Calu3 (cell line): Measurements from ENCODE around the gene SIX3. TPM values are rescaled to one million over a fixed set of nuclear protein-coding genes. Genes with fewer than 3 reads are reported as not detected.
A peak's percentile ranks its signal among the peaks of the same experiment; 100 is the strongest.

Experiments used
- BruUV-seq: library from RNA; stranded (reverse); fragments of 400-500 nt; replicated peaks from 2 replicates; lab custom pipeline; 2021; lab: Mats Ljungman, UMichigan
- CTCF ChIA-PET: fragments of 300-600 bp; sonication (Branson Sonifier 250); formaldehyde crosslinking; loops from one replicate; lab custom pipeline; 2022; ENCODE audit warnings: antibody characterized with exemption; lab: Charles Lee
- DNase-seq: peaks from one replicate; pipeline ENCODE4 v3.0.0; 2022
- H3K27ac Mint-ChIP-seq: one replicate; pipeline ENCODE4 v1.8.0; 2022; ENCODE audit warnings: mixed read lengths; ENCODE audit not compliant: unreplicated experiment
- H3K27me3 Mint-ChIP-seq: one replicate; pipeline ENCODE4 v1.8.0; 2022; ENCODE audit warnings: mixed read lengths; ENCODE audit not compliant: unreplicated experiment
- H3K36me3 Mint-ChIP-seq: one replicate; pipeline ENCODE4 v1.8.0; 2022; ENCODE audit warnings: mild to moderate bottlenecking, moderate library complexity, mixed read lengths; ENCODE audit not compliant: insufficient read depth, unreplicated experiment
- H3K4me1 Mint-ChIP-seq: one replicate; pipeline ENCODE4 v1.8.0; 2022; ENCODE audit warnings: mild to moderate bottlenecking, low read depth, mixed read lengths; ENCODE audit not compliant: unreplicated experiment
- H3K4me3 Mint-ChIP-seq: one replicate; pipeline ENCODE4 v1.8.0; 2022; ENCODE audit warnings: mild to moderate bottlenecking, low read depth, moderate library complexity, mixed read lengths; ENCODE audit not compliant: unreplicated experiment
- H3K9me3 Mint-ChIP-seq: one replicate; pipeline ENCODE4 v1.8.0; 2022; ENCODE audit warnings: low read depth, mixed read lengths; ENCODE audit not compliant: unreplicated experiment
- CTCF ChIP-seq: fragments of 200-600 bp; IDR thresholded peaks from one replicate; pipeline ENCODE4 v1.8.0; 2022; ENCODE audit warnings: antibody characterized with exemption; ENCODE audit not compliant: unreplicated experiment
- intact Hi-C: fragments of 100-400 bp; cut with micrococcal nuclease; formaldehyde crosslinking; loops from one replicate; pipeline ENCODE4 v1.10.0; 2022; ENCODE audit not compliant: unreplicated experiment
- total RNA-seq: library from RNA; stranded (reverse); gene quantifications from 2 replicates; pipeline ENCODE4 v1.2.3, GENCODE V29; 2022

The SIX3 gene
- total RNA-seq, 1 experiment from 2014 or later, result not detected

GRCh38 chr2:44959855-44960254 lies 18.4 kb downstream of the SIX3 start:
- BruUV-seq, result no TSS peak
- H3K4me3 Mint-ChIP-seq, result no peak overlapping the region
- no peak for TF ChIP-seq CTCF
- no peak for DNase-seq
- H3K27me3 Mint-ChIP-seq, result peaks cover 95% of the 10 kb centered on the region
- H3K27ac Mint-ChIP-seq, result no peak overlapping the region
- H3K4me1 Mint-ChIP-seq, result peaks cover 6% of the 10 kb centered on the region
- H3K9me3 Mint-ChIP-seq, result no peaks in the 10 kb centered on the region
- H3K36me3 Mint-ChIP-seq, result peaks cover 4% of the 10 kb centered on the region
- intact Hi-C loops, result loop anchor here (10.0 kb wide), 1 partner anchor 715 kb away; no protein-coding TSS in a partner anchor
- CTCF ChIA-PET, result no interaction called here

- no TSS peak for BruUV-seq
- Mint-ChIP-seq H3K36me3 (no peaks in the 10 kb centered on the region), H3K27me3 (peaks cover 90% of the 10 kb centered on the region), H3K27ac (no peak overlapping the region), H3K4me1 (no peaks in the 10 kb centered on the region), H3K4me3 (no peak overlapping the region), H3K9me3 (no peaks in the 10 kb centered on the region)
- TF ChIP-seq CTCF, result no peak
- intact Hi-C loops, result no loop called here
- CTCF ChIA-PET, result no interaction called here
- no peak for DNase-seq
Observed at GRCh38 chr2:44960871-44961270, 19.4 kb downstream of the SIX3 start.

GRCh38 chr2:44962176-44962695 lies 20.7 kb downstream of the SIX3 start:
- no peaks in the 10 kb centered on the region for H3K4me1 Mint-ChIP-seq
- no peaks in the 10 kb centered on the region for H3K36me3 Mint-ChIP-seq
- H3K9me3 Mint-ChIP-seq, result no peaks in the 10 kb centered on the region
- no peak overlapping the region for H3K27ac Mint-ChIP-seq
- peaks cover 90% of the 10 kb centered on the region for H3K27me3 Mint-ChIP-seq
- DNase-seq, result no peak
- intact Hi-C loops, result no loop called here
- no peak for TF ChIP-seq CTCF
- CTCF ChIA-PET, result interaction anchor here (1.1 kb wide), 1 partner anchor 44 kb away, joined by 3 read pairs; no protein-coding TSS in a partner anchor
- BruUV-seq, result no TSS peak
- no peak overlapping the region for H3K4me3 Mint-ChIP-seq

- intact Hi-C loops, result no loop called here
- H3K9me3 Mint-ChIP-seq, result no peaks in the 10 kb centered on the region
- no peaks in the 10 kb centered on the region for H3K4me1 Mint-ChIP-seq
- CTCF ChIA-PET, result interaction anchor here (0.6 to 0.7 kb wide), 2 partner anchors 530 to 541 kb away, joined by 3 to 6 read pairs; no protein-coding TSS in a partner anchor
- no peak overlapping the region for H3K27ac Mint-ChIP-seq
- H3K4me3 Mint-ChIP-seq, result no peak overlapping the region
- DNase-seq, result peak; percentile 34
- BruUV-seq, result no TSS peak
- H3K27me3 Mint-ChIP-seq, result peaks cover 81% of the 10 kb centered on the region
- no peaks in the 10 kb centered on the region for H3K36me3 Mint-ChIP-seq
- TF ChIP-seq CTCF, result peak; percentile 53
Observed at GRCh38 chr2:44964752-44965236, 23.3 kb downstream of the SIX3 start.
